Measurements from ENCODE around the gene LRRC59. TPM values are rescaled to one million over a fixed set of nuclear protein-coding genes. Genes with fewer than 3 reads are reported as not detected.
"Not testable (repeated sequence)": the region's sequence is repeated elsewhere in the genome, so short reads cannot be mapped to it uniquely, and the experiment has no call there.

Gene LRRC59
- polyA plus RNA-seq, 1 donor from 2014 or later: 67.2 TPM

- Histone ChIP-seq H3K27ac (ENCODE audit: low read length) (no peak overlapping the region), H3F3A (ENCODE audit: insufficient read depth, low read length, poor library complexity, severe bottlenecking) (no peaks in the 10 kb centered on the region), H3K4me2 (ENCODE audit: low read length) (no peak overlapping the region), H3K4me3 (ENCODE audit: low read length) (no peak overlapping the region), H4K20me1 (ENCODE audit: insufficient read depth) (no peaks in the 10 kb centered on the region), H3K9me2 (ENCODE audit: insufficient read depth, low read length) (no peaks in the 10 kb centered on the region), H2AFZ (ENCODE audit: low read depth, low read length) (no peak overlapping the region), H3K9me3 (ENCODE audit: low read length) (no peaks in the 10 kb centered on the region), H3K79me2 (replicated peaks; ENCODE audit: insufficient read depth, low read length) (no peaks in the 10 kb centered on the region), H3K36me3 (ENCODE audit: insufficient read depth, low read length) (no peaks in the 10 kb centered on the region), H3K27me3 (ENCODE audit: insufficient read depth, low read depth, low read length) (no peaks in the 10 kb centered on the region), H3K9ac (ENCODE audit: low read length) (no peak overlapping the region)
- TF ChIP-seq REST (IDR thresholded peaks at IDR 0.05; ENCODE audit: borderline replicate concordance): no peak
- no peak for TF ChIP-seq SMC3 (conservative IDR thresholded peaks at IDR 0.05; ENCODE audit: poor library complexity)
- TF ChIP-seq, protein P1, sequence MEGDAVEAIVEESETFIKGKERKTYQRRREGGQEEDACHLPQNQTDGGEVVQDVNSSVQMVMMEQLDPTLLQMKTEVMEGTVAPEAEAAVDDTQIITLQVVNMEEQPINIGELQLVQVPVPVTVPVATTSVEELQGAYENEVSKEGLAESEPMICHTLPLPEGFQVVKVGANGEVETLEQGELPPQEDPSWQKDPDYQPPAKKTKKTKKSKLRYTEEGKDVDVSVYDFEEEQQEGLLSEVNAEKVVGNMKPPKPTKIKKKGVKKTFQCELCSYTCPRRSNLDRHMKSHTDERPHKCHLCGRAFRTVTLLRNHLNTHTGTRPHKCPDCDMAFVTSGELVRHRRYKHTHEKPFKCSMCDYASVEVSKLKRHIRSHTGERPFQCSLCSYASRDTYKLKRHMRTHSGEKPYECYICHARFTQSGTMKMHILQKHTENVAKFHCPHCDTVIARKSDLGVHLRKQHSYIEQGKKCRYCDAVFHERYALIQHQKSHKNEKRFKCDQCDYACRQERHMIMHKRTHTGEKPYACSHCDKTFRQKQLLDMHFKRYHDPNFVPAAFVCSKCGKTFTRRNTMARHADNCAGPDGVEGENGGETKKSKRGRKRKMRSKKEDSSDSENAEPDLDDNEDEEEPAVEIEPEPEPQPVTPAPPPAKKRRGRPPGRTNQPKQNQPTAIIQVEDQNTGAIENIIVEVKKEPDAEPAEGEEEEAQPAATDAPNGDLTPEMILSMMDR (IDR thresholded peaks at IDR 0.05; ENCODE audit: poor library complexity, severe bottlenecking): no peak
- no peak for TF ChIP-seq TAF1 (IDR thresholded peaks at IDR 0.05; ENCODE audit: low read depth)
Observed at GRCh38 chr17:50337956-50338355, 59.4 kb downstream of the LRRC59 start.

- not testable (repeated sequence) for H3K27ac ChIP-seq (ENCODE audit: low read length); H3K4me3 ChIP-seq (ENCODE audit: low read length); H3K9me3 ChIP-seq (ENCODE audit: low read length); H4K20me1 ChIP-seq (ENCODE audit: insufficient read depth); H3K9ac ChIP-seq (ENCODE audit: low read length); H3F3A ChIP-seq (ENCODE audit: insufficient read depth, low read length, poor library complexity, severe bottlenecking); H2AFZ ChIP-seq (ENCODE audit: low read depth, low read length); H3K79me2 ChIP-seq (replicated peaks; ENCODE audit: insufficient read depth, low read length); H3K27me3 ChIP-seq (ENCODE audit: insufficient read depth, low read depth, low read length); H3K36me3 ChIP-seq (ENCODE audit: insufficient read depth, low read length); H3K4me2 ChIP-seq (ENCODE audit: low read length); H3K9me2 ChIP-seq (ENCODE audit: insufficient read depth, low read length)
Observed at GRCh38 chr17:50333291-50334057, 63.8 kb downstream of the LRRC59 start.

- H4K20me1 ChIP-seq (ENCODE audit: insufficient read depth): no peaks in the 10 kb centered on the region
- TF ChIP-seq, protein P1 (IDR thresholded peaks at IDR 0.05; ENCODE audit: poor library complexity, severe bottlenecking): no peak
- TF ChIP-seq EP300 (conservative IDR thresholded peaks at IDR 0.05; ENCODE audit: poor library complexity, severe bottlenecking): no peak
- TF ChIP-seq REST (IDR thresholded peaks at IDR 0.05; ENCODE audit: borderline replicate concordance): no peak
- no peak for TF ChIP-seq POLR2AphosphoS5 (IDR thresholded peaks at IDR 0.05)
- TF ChIP-seq SMC3 (conservative IDR thresholded peaks at IDR 0.05; ENCODE audit: poor library complexity): no peak
- TF ChIP-seq TAF1 (IDR thresholded peaks at IDR 0.05; ENCODE audit: low read depth): no peak
- no peak for TF ChIP-seq MXI1 (conservative IDR thresholded peaks at IDR 0.05; ENCODE audit: poor library complexity, severe bottlenecking)
- no peak for TF ChIP-seq EZH2 (IDR thresholded peaks at IDR 0.05; ENCODE audit: borderline replicate concordance, insufficient read depth, low read length, poor library complexity, severe bottlenecking)
- no peak for TF ChIP-seq RAD21 (conservative IDR thresholded peaks at IDR 0.05)
- no peaks in the 10 kb centered on the region for H3K27me3 ChIP-seq (ENCODE audit: insufficient read depth, low read depth, low read length)
Observed at GRCh38 chr17:50332196-50332595, 65.1 kb downstream of the LRRC59 start.

More at GRCh38 chr17:50332196-50332595, 65.1 kb downstream of the LRRC59 start:
- no peaks in the 10 kb centered on the region for H3K79me2 ChIP-seq (replicated peaks; ENCODE audit: insufficient read depth, low read length)
- H3K9me2 ChIP-seq (ENCODE audit: insufficient read depth, low read length): no peaks in the 10 kb centered on the region
- no peak overlapping the region for H3K27ac ChIP-seq (ENCODE audit: low read length)
- no peak overlapping the region for H3K4me3 ChIP-seq (ENCODE audit: low read length)
- H3K9ac ChIP-seq (ENCODE audit: low read length): no peak overlapping the region
- no peaks in the 10 kb centered on the region for H3K36me3 ChIP-seq (ENCODE audit: insufficient read depth, low read length)
- H3K4me2 ChIP-seq (ENCODE audit: low read length): no peak overlapping the region
- H2AFZ ChIP-seq (ENCODE audit: low read depth, low read length): no peak overlapping the region
- no peaks in the 10 kb centered on the region for H3K9me3 ChIP-seq (ENCODE audit: low read length)
- H3F3A ChIP-seq (ENCODE audit: insufficient read depth, low read length, poor library complexity, severe bottlenecking): no peaks in the 10 kb centered on the region

Data from neural cell (in vitro differentiated cells).